GM12875 (cell line): ENCODE data around the gene PDLIM7.
A peak's percentile ranks its signal among the peaks of the same experiment; 100 is the strongest.

Source experiments
- H3K4me3 ChIP-seq: one replicate; pipeline ENCODE4 v1.5.1; 2011; ENCODE audit warnings: low read depth, low read length, control low read depth
- CTCF ChIP-seq: IDR thresholded peaks from 2 replicates; pipeline ENCODE4 v1.5.1; 2011; ENCODE audit warnings: low read depth, mild to moderate bottlenecking, control low read depth, inconsistent platforms, low read length, moderate library complexity, borderline replicate concordance; ENCODE audit not compliant: insufficient read depth

PDLIM7 gene

GRCh38 chr5:177515580-177515979, 18.2 kb upstream of the PDLIM7 start:
- peak overlapping the region; percentile 91 for H3K4me3 ChIP-seq

GRCh38 chr5:177514541-177514940, 17.1 kb upstream of the PDLIM7 start:
- no peak overlapping the region for H3K4me3 ChIP-seq
- TF ChIP-seq CTCF: no peak

More at GRCh38 chr5:177515580-177515979, 18.2 kb upstream of the PDLIM7 start:
- no peak for TF ChIP-seq CTCF

DNA sequence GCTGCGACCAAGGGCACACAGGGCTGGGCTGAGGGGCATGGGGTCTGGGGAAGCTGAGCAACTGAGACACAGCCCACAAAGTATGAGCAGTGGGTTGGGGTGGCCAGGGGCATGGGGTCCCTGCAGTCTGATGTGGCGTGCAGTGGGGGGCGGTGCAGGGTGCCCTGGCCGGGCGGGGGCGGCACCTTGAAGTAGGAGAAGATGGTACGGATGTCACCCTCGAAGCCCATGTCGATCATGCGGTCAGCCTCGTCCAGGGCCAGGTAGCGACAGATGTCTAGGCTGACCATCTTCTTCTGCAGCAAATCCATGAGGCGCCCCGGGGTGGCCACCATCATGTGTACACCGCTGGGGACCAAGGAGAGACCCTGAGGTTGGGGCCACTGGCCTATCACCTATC, 16.1 kb upstream of the PDLIM7 start:
- no peak overlapping the region for H3K4me3 ChIP-seq
- TF ChIP-seq CTCF: no peak

GRCh38 chr5:177512736-177513380, 15.5 kb upstream of the PDLIM7 start:
- no peak for TF ChIP-seq CTCF
- no peak overlapping the region for H3K4me3 ChIP-seq

DNA sequence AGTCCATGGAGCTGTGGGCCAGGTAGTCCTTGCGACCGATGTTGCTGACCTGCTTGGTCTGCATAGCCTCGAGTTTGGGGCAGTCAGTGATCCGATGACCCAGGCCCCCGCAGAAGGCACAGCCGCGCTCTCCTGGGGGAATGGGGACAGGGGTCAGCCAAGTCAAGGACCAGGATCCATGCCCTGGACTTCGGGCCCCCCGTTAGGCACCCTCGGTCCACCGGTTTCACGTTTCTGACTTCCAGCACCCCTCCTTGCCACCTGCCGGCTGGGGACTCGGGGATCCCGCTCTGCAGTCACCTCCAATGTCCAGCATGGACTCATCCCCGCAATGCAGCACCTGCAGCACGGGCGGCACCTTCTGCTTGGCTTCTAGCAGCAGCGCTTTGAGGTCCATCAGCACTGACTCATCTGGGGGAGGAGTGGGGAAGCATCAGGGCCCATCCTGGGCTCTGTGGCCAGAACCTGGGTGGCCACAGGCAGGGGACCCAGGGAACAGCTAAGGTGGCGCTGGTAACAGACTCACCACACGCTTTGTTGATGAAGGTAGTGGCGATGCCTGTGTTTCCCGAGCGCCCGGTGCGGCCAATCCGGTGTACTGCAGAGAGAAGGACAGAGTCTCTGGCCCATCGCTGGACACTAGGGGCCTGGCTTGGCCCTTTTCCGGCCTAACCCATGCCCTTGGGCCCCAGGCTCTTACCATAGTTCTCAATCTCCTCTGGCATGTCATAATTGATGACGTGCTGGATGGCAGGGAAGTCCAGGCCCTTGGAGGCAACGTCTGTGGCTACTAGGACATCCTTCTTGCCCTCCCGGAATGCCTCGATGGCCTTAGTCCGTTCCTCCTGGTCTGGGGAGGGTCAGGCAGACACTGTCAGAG, 14.6 kb upstream of the PDLIM7 start:
- no peak overlapping the region for H3K4me3 ChIP-seq
- TF ChIP-seq CTCF: no peak

DNA sequence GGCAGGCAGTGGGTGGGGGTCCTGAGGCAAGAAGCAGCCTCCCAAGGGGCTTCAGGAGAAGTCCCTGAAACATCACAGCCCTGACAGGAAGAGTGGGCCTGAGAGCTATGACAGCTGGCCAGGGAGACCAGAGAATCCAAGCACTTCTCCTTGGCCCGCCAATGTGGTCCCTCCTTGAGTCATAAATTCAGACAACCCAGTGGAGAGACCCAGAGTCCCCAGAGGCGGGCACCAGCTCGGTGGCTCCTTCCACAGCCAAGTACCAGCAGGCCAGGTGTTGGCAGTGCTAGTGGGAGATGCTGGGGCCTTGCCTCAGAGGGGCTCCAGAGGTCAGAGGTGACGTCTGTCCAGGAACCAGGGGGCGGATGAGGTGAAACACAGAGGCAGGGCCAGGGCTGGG, 13.8 kb upstream of the PDLIM7 start:
- H3K4me3 ChIP-seq: no peak overlapping the region
- TF ChIP-seq CTCF: no peak

- no peak for TF ChIP-seq CTCF
- H3K4me3 ChIP-seq: no peak overlapping the region
These were observed 13.2 kb upstream of the PDLIM7 start for GRCh38 chr5:177510567-177511053.
